DLD1 (cell line): ENCODE data around the gene MAP2K3.

ENCODE experiments used
- in situ Hi-C: cut with HindIII; loops from 2 replicates; pipeline ENCODE4 v1.10.0; 2017; ENCODE audit warnings: low sequenced_read_pairs

Gene MAP2K3

DNA sequence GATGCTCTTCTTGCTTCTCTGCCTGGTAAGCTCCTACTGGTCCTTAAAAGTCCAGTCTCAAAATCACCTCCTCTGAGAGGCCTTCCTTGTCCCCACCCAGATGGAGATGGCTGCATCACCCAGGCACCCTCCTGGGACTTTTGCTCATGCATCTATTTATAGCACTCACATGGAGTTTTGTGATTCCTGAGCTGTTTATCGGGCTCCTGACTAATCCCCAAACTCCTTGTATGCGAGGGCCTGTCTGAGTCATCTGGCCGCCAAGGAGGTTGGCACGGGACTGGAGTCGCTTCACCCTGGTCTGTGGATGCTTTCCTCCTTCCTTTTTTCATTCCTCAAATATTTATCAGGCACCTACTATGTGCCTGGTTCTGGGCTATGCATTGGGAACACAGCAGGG is 2.3 kb upstream of the MAP2K3 start:
- in situ Hi-C loops: no loop called here

DNA sequence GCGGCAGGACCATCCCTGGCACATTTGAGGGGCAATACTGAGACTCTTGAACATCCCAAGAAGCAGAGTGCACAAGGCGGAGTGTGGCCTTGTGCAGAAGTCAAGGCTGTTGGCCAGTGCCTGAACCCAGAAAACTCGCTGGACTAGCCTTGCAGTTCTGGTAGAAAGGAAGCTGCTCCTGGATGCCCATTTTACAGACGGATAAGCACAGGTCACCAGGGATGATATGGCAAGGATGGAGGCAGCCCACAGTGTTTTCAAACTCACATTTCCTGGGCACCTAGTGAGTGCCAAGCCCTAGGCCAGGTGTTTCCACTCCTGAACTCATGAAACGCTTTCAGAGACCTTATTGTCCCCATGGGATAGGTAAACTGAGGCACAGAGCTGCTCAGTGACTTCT is 1.7 kb upstream of the MAP2K3 start:
- in situ Hi-C loops: no loop called here

- in situ Hi-C loops: no loop called here
Observed at GRCh38 chr17:21283482-21284318, 811 bp upstream of the MAP2K3 start.

- in situ Hi-C loops: no loop called here
Observed at GRCh38 chr17:21285164-21286065, 904 bp downstream of the MAP2K3 start.

DNA sequence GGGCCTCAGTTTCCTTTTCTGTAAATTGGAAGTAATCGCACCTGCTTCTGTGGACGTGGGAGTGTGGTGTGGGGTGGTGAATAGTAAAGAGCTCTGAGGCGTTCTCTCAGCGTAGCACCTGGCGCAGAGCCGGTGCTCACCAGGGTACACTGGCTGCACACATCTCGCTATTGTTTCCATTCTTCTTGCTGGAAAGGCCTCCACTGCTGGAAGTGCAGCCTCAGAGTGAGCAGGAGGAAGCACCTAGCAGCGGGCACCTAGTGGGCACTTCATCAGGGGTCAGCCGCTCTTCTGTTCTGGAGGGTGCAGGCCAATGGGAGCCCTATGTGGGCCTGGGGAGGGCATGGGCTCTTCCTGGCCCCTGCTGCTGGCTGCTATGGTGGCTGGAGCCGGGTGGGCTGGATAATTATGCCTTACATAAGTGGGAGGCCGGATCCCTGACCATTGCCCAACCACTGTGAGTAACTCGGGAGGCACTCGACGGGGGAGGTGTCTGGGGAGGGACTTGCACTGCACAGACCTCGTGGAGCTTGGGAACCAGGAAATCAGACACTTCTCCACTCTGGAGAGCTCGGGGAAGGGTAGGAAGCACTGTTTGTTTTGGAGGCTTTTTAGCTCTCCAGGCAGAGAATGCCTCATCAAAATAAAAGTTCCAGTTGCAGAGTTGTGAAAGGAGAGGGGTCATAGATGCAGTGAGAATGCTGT is 1.7 kb downstream of the MAP2K3 start:
- in situ Hi-C loops: no loop called here

DNA sequence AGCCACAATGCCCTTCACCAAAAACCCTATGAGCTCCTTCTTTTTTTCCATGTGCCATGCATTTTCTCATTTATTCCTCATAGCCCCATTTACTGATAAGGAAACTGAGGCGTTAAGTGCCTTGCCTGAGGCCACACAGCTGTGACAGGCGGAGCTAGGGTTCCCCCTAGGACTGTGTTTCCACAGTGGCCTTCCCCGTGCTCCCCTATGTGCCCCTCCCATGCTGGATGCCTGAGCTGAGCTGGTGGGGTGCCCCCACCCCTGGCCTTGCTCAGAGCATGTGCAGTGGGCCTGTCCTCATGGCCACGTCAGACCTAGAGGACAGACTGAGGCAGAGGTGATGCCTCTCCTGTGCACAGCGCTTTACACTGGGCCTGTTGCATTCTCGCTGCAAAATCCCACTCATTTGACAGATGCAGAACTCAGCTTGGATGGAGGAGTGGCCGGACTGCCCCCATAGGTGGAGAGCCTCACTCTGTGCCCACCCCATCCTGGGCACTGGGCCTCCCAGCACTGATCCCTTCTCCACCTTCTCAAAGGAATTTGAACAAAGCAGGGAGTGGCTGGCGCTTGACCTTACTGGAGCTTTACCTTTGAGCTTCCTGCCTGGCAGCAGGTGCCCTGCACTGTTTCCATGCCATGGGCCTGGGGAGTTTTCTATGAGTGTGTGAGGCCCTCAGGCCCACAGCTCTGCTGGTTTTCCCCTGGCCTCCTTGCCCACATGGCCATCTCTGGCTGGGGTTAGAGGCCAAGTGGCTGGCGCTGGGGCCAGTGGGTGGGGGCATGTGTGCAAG is 2.6 kb downstream of the MAP2K3 start:
- in situ Hi-C loops: no loop called here

- in situ Hi-C loops: no loop called here
Observed at GRCh38 chr17:21287703-21288449, 3.4 kb downstream of the MAP2K3 start.

GRCh38 chr17:21288571-21289017 is 4.1 kb downstream of the MAP2K3 start:
- in situ Hi-C loops: no loop called here

DNA sequence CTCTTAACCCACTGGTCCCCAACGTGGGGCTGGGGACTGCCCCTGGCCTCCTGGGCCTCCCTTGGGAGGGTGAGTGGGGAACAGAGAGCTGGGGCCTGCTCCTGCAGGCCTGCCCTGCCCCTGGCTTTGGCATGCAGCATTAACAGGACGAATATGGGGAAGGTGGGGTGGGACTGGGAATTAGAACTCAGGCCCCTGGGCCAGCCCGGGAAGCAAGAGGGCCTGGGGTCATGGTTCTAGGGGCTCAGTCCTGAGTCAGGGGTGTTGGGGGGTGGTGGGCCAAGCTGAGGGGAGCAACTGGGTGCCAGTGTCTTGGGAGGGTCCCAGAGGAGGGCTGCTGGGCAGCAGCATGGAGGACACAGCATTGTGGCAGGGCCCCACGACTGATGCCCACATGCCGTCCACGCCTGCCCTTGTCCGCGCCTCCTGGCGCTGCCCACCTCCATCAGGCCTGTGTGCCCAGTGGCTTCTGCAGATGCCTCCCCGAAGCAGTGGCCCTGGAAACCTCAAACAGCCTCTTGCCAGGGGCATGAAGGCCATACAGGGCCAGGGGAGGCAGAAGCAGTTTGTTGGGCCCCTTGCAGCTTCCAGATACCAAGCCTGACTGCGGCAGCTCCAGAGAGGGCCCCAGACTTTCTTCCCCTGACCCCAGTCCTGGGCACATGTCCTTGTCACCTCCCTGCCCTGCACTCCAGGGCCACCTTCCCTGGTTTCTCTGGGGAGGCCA is 4.8 kb downstream of the MAP2K3 start:
- in situ Hi-C loops: no loop called here

DNA sequence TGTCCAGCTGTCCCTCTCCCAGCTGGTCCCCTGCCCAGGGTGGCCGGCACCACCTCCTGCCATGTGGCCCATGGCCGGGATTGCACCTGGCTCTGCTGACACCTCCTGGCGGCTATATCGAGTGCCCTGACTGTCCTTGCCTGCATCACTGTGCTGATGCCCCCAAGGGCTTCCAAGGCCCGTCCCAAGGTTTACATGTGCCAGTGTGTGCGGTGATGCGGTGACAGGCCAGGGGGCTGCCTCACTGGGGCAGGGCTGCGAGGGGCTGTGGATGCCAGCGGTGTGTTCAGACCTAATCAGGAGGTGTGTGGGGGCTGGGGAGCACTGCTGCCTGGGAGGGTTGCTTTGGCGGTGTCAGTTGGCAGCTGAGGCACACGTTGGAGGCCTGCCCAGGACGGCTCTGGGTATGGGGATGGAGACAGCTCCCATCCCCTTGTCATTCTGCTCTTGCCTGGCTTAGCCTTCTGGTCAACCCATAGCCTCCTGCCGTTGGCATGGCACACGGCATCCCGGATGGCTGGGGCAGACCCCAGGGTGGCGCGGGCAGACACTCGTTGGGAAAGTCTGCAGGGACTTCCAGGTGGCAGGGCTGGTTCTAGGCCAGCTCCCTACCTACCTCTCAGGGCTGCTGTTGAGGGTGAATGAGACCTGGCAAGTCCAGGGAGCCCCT is 5.5 kb downstream of the MAP2K3 start:
- in situ Hi-C loops: no loop called here

DNA sequence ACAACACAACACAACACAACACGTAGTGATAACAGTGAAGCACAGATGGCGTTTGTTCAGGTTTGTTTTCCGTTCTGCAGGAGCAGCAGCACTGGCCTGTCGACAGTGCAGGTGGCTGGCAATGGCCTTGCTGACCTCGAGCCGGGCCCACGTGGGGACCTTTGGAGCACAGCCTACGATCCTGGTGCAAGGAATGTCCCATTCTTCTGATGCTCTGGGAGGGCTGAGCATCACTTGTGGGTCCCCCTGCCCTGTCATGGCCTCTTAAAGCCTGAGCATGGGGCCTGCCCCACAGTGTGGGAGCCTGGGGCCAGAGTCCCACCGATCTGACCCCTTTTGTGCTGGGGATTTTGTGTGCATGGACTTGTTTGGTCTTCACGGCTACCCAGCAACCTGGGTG is 6.8 kb downstream of the MAP2K3 start:
- in situ Hi-C loops: no loop called here

GRCh38 chr17:21291862-21292261 is 7.4 kb downstream of the MAP2K3 start:
- in situ Hi-C loops: no loop called here

DNA sequence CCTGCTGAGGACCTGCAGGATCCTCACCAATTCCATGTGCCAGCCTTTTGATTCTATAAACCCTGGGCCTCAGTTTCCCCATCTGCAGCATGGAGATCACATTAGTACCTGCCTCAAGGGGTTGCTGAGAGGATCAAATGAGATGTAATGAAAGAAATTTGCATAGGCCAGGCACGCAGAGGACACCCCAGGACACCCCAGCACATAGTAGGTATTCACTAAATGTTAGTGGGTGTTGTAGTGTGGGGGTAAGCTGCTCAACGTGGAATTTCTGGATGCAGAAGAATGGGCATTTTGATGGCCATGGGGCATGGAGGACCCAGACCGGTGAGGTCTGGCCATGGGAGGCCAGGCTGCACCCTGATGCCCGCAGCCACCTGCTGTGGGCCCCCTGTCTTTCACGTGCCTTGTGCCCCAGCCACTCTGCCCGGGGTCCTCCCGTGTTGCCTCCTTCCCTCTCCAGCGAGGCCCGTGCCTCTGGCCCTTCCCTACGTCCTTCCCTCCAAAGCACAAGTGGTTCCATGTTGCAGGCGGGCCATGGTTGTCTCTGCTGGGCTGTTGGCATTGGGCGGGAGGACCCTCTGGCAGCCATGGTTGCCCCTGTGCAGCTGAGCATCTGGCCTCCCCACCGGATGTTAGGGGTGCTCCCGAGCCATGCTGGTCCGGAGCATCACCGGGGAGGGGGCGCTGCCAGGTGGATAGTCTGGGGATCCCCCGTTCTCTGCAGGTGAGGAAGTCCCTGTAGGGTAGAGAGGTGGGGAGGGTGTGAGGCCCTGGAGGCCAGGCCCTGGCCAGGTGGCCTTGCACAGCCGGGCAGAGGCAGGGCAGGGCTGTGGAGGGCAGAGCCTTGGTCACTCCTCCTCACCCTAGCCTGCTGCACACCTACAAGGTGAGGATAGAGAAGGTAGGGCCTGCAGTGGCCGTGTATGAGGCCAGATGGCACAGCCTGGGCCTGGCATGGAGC is 8.6 kb downstream of the MAP2K3 start:
- in situ Hi-C loops: no loop called here

GRCh38 chr17:21293831-21294210 is 9.3 kb downstream of the MAP2K3 start:
- in situ Hi-C loops: no loop called here

- in situ Hi-C loops: no loop called here
Observed at GRCh38 chr17:21294321-21295035, 10.0 kb downstream of the MAP2K3 start.

- in situ Hi-C loops: no loop called here
Observed at GRCh38 chr17:21295036-21295952, 10.8 kb downstream of the MAP2K3 start.
